IPS DF 4.7 (cell line): ENCODE results near the gene SLC22A2.

Source experiments
- DNase-seq: peaks from one replicate; pipeline ENCODE4 v3.0.0-alpha.2; 2013; ENCODE audit warnings: low spot score; ENCODE audit errors: extremely low read depth

SLC22A2 gene

GRCh38 chr6:160172704-160173103 is 85.9 kb downstream of the SLC22A2 start:
- no peak for DNase-seq

GRCh38 chr6:160170018-160170680 is 88.5 kb downstream of the SLC22A2 start:
- no peak for DNase-seq

GRCh38 chr6:160167604-160168399 is 90.8 kb downstream of the SLC22A2 start:
- no peak for DNase-seq
